ENCODE data around the gene MACROD2. TPM values are rescaled to one million over a fixed set of nuclear protein-coding genes. Genes with fewer than 3 reads are reported as not detected.

The MACROD2 gene
- total RNA-seq, 4 donors from 2014 or later = 2.9 to 11.3 (median 8.0) TPM

GRCh38 chr20:14310977-14311627, 315.8 kb downstream of the MACROD2 start:
- TF ChIP-seq CTCF (IDR thresholded peaks at IDR 0.05; ENCODE audit: low read depth) = no peak

- no peak for TF ChIP-seq CTCF (IDR thresholded peaks at IDR 0.05; ENCODE audit: low read depth)
Measured at GRCh38 chr20:14312001-14312400, 316.7 kb downstream of the MACROD2 start.

GRCh38 chr20:14313341-14314020, 318.2 kb downstream of the MACROD2 start:
- no peak for TF ChIP-seq CTCF (IDR thresholded peaks at IDR 0.05; ENCODE audit: low read depth)

GRCh38 chr20:14319704-14320103, 324.4 kb downstream of the MACROD2 start:
- no peak for TF ChIP-seq CTCF (IDR thresholded peaks at IDR 0.05; ENCODE audit: low read depth)

GRCh38 chr20:14331646-14332045, 336.3 kb downstream of the MACROD2 start:
- TF ChIP-seq CTCF (IDR thresholded peaks at IDR 0.05; ENCODE audit: low read depth) = no peak

GRCh38 chr20:14332866-14333265, 337.6 kb downstream of the MACROD2 start:
- no peak for TF ChIP-seq CTCF (IDR thresholded peaks at IDR 0.05; ENCODE audit: low read depth)

- TF ChIP-seq CTCF (IDR thresholded peaks at IDR 0.05; ENCODE audit: low read depth) = no peak
Measured at GRCh38 chr20:14333721-14334120, 338.4 kb downstream of the MACROD2 start.

All from subcutaneous adipose tissue (tissue), 4 donors.